H1 (cell line): Measurements from ENCODE around the gene MLEC. TPM values are rescaled to one million over a fixed set of nuclear protein-coding genes. Genes with fewer than 3 reads are reported as not detected.
A peak's percentile ranks its signal among the peaks of the same experiment; 100 is the strongest.

Source experiments
- BCL11A ChIP-seq, 2 experiments: IDR thresholded peaks; one replicate each; pipeline ENCODE4 v1.6.1; 2011; ENCODE audit warnings: low read depth in 2 of 2, low read length in 2 of 2, mild to moderate bottlenecking in 2 of 2
- BRCA1 ChIP-seq: IDR thresholded peaks from 2 replicates; pipeline ENCODE4 v1.6.1; 2012; ENCODE audit warnings: low read depth, low read length, improper control_type of control experiment
- KDM5A ChIP-seq: fragments of 200-600 bp; IDR thresholded peaks from 2 replicates; pipeline ENCODE4 v1.7.1; 2012; ENCODE audit warnings: mild to moderate bottlenecking, low read length, inconsistent platforms, mixed read lengths
- RBBP5 ChIP-seq: IDR thresholded peaks from 2 replicates; pipeline ENCODE4 v1.7.1; 2012; ENCODE audit warnings: low read depth, mild to moderate bottlenecking, inconsistent platforms, low read length, moderate library complexity, borderline replicate concordance
- TCF12 ChIP-seq: IDR thresholded peaks from 2 replicates; pipeline ENCODE4 v1.6.1; 2011; ENCODE audit warnings: low read depth, mild to moderate bottlenecking, low read length
- polyA plus RNA-seq, 7 experiments: library from polyadenylated mRNA; depleted of rRNA in 3 of 7; stranded (reverse) in 5 of 7; unstranded in 2 of 7; fragments of >200 nt in 5 of 7; fragments of 200-250 nt in 2 of 7; gene quantifications; 1 replicate in 5 of 7; 2 replicates in 1 of 7; 4 replicates in 1 of 7; pipeline versions ENCODE4 v1.2.1 to v1.2.3, GENCODE V29; 2011 to 2013; ENCODE audit warnings: missing spikeins in 2 of 7, mixed read lengths in 2 of 7
- total RNA-seq: library from RNA; stranded (reverse); fragmentation: NEBNext Ultra II Directional; extraction: Animal tissue kit (Norgen Biotek cat#: 25700); gene quantifications from 2 replicates; pipeline ENCODE4 v1.2.1, GENCODE V29; 2021

The MLEC gene
- total and polyA plus RNA-seq, 2 of the 8 experiments (the other 6 are each of a cell fraction or from before 2014, with no cell fraction given): 37.1 to 260 TPM

DNA sequence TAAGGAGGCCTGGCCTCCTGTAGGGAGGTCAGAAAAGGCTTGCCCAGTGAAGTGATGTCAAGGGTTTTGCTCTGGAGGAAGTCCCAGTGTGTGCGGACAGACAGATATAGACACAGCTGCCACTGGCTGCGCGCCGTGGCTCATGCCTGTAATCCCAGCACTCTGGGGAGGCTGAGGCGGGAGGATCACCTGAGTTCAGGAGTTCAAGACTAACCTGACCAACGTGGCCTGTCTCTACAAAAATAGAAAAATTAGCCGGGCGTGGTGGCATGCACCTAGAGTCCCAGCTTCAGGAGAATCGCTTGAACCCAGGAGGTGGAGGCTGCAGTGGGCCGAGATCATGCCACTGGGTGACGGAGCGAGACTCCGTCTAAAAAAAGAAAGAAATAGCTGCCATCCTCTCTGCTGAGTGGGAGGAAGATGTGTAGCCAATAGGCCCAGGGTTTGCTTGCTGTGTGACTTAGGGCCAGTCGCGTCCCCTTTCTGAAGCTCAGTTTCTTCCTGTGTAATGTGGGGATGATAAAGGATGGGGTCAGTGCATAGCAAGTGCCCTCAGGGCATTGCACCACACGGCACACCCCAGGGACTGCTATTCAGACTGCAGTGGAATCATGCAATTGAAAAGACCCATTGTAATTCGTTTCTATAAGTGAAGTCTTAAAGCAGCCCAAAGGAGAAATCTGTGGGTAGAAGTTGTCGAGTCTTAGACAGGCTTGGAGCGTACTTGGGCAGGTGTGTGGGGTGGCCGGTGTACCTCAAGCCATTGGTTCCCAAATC lies 18.7 kb upstream of the MLEC start (continued):
- no peak for TF ChIP-seq KDM5A
- no peak for TF ChIP-seq BCL11A (IDR thresholded peaks at IDR 0.05; ENCODE audit: low read depth in 2 of 2, low read length in 2 of 2)
- no peak for TF ChIP-seq TCF12
- TF ChIP-seq BRCA1: no peak
- TF ChIP-seq RBBP5: peak; percentile 27; the same call in 1 of the 2 replicates
